22Rv1 (cell line): ENCODE results near the gene FOXO1.

ENCODE experiments used
- CTCF ChIP-seq: fragments of 450-650 bp; IDR thresholded peaks from 2 replicates; pipeline ENCODE4 v1.5.1; 2017; ENCODE audit warnings: mild to moderate bottlenecking
- ZFX ChIP-seq: fragments of 450-650 bp; IDR thresholded peaks from 2 replicates; pipeline ENCODE4 v1.6.1; 2017; ENCODE audit warnings: antibody characterized with exemption, borderline replicate concordance

GRCh38 chr13:40624383-40624782 lies 42.1 kb downstream of the FOXO1 start:
- TF ChIP-seq CTCF (no peak), ZFX (no peak)
